SJSA1 (cell line): ENCODE measurements around the gene FAM98C. TPM values are rescaled to one million over a fixed set of nuclear protein-coding genes. Genes with fewer than 3 reads are reported as not detected.
"Not testable (repeated sequence)": the region's sequence is repeated elsewhere in the genome, so short reads cannot be mapped to it uniquely, and the experiment has no call there.

Experiments
- DNase-seq, 2 experiments: peaks; one replicate each; pipeline ENCODE4 v3.0.0-alpha.2; 2015 to 2020; ENCODE audit warnings: low spot score in 2 of 2, low read depth in 1 of 2
- H3K27ac ChIP-seq: fragments of 250-450 bp; sonication (Bioruptor Pico); 2 replicates; pipeline ENCODE4 v1.5.1; 2020; ENCODE audit warnings: mild to moderate bottlenecking, moderate library complexity
- H3K27me3 ChIP-seq: fragments of 250-450 bp; sonication (Bioruptor Pico); replicated peaks from 2 replicates; pipeline ENCODE4 v1.5.1; 2020; ENCODE audit warnings: mild to moderate bottlenecking, moderate library complexity
- H3K36me3 ChIP-seq: fragments of 250-450 bp; sonication (Bioruptor Pico); 2 replicates; pipeline ENCODE4 v1.5.1; 2020; ENCODE audit warnings: mild to moderate bottlenecking
- H3K4me1 ChIP-seq: fragments of 250-450 bp; sonication (Bioruptor Pico); replicated peaks from 2 replicates; pipeline ENCODE4 v1.6.1; 2021; ENCODE audit warnings: mild to moderate bottlenecking
- H3K4me3 ChIP-seq: fragments of 250-450 bp; sonication (Bioruptor Pico); 2 replicates; pipeline ENCODE4 v1.5.1; 2020; ENCODE audit warnings: mild to moderate bottlenecking
- H3K9me3 ChIP-seq: fragments of 250-450 bp; sonication (Bioruptor Pico); replicated peaks from 2 replicates; pipeline ENCODE4 v1.5.1; 2020; ENCODE audit warnings: mild to moderate bottlenecking
- total RNA-seq: library from RNA; depleted of rRNA; stranded (reverse); fragments of >200 nt; shearing (Covaris generic); gene quantifications from 2 replicates; pipeline ENCODE4 v1.2.3, GENCODE V29; 2014; rRNA removed

The FAM98C gene
- total RNA-seq = 22.9 and 41.5 TPM in 2 replicates

- DNase-seq = peak; percentile 96 to 97
- Histone ChIP-seq H3K27ac (peak within 1 kb of the TSS; percentile 24), H3K4me1 (0 out of 2 replicates have a peak, but pooled peaks cover 3% of the 10 kb centered on the region), H3K4me3 (peak within 1 kb of the TSS; percentile 86), H3K9me3 (no peaks in the 10 kb centered on the region), H3K27me3 (no peaks in the 10 kb centered on the region), H3K36me3 (peaks cover 6% of the 10 kb centered on the region; the same call in 1 of the 2 replicates)
Measured at GRCh38 chr19:38402967-38403674, at the start of gene FAM98C. TSS of gene FAM98C (plus strand) at chr19:38403093. CDS start at chr19:38403154, 61 bp downstream.

- Histone ChIP-seq H3K27ac (no peak overlapping the region), H3K27me3 (peaks cover 46% of the 10 kb centered on the region), H3K4me3 (no peak overlapping the region), H3K4me1 (no peaks in the 10 kb centered on the region; the same call in 1 of the 2 replicates), H3K9me3 (no peaks in the 10 kb centered on the region), H3K36me3 (no peaks in the 10 kb centered on the region)
- DNase-seq = no peak
Measured at GRCh38 chr19:38355728-38356725, 46.9 kb upstream of the FAM98C start.

GRCh38 chr19:38358071-38358470 lies 44.8 kb upstream of the FAM98C start:
- no peaks in the 10 kb centered on the region for H3K9me3 ChIP-seq
- H3K27ac ChIP-seq = no peak overlapping the region
- H3K27me3 ChIP-seq = peaks cover 55% of the 10 kb centered on the region
- peaks cover 12% of the 10 kb centered on the region for H3K4me1 ChIP-seq
- H3K4me3 ChIP-seq = no peak overlapping the region
- H3K36me3 ChIP-seq = no peaks in the 10 kb centered on the region
- DNase-seq = no peak

DNA sequence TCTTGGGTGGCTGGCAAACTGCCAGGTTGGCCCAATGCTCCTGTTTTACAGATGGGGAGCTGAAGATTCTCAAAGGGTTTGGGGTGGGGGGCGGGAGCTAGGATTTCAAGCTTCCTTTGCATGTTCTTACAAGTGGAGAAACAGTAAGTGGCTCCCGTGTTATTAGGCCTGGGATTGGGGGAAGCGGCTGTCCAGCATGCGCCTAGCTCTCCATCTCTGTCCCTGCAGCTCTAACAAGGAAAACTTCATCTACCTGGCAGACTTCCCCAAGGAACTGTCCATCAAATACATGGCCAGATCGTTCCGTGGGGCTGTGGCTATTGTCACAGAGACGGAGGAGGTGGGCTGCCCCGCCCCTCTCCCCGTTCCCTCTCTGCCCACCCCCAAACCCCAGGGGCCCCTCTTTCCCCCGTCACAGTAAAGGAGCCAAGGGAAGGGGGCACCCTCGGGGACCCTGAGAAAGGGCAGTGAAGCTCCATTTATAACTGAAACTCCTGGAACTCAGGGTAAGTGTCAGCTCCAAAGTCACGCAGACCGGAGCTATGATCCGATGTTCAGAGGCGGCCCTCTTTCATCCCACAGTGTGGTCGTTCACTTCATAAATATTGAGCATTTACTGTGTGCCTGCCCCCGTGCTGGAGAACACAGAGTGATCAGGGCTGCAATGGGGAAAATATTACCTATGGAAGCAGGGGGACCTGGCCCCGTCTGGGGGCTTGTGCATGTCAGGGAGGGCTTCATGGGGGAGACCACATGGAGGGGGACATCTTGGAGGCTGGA lies 43.5 kb upstream of the FAM98C start:
- peaks cover 56% of the 10 kb centered on the region for H3K27me3 ChIP-seq
- no peaks in the 10 kb centered on the region for H3K9me3 ChIP-seq
- H3K4me3 ChIP-seq = no peak overlapping the region
- DNase-seq = no peak
- H3K27ac ChIP-seq = no peak overlapping the region
- no peaks in the 10 kb centered on the region for H3K36me3 ChIP-seq
- peaks cover 12% of the 10 kb centered on the region for H3K4me1 ChIP-seq

DNA sequence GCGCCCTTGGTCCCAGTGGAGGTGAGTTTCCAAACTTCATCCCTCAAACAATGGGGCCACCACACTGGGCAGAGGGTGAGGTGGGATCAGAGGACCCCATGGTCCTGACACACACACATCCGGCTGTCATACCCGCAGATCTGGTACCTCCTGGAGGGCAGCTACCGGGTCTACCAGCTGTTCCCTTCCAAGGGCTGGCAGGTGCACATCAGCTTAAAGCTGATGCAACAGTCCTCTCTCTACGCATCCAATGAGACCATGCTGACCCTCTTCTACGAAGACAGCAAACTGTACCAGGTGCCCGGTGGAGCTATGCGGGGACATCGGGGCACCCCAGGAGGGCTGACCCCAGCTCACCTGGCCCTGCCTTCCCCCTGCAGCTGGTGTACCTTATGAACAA lies 42.5 kb upstream of the FAM98C start:
- H3K4me3 ChIP-seq = no peak overlapping the region
- no peaks in the 10 kb centered on the region for H3K36me3 ChIP-seq
- H3K9me3 ChIP-seq = no peaks in the 10 kb centered on the region
- no peak overlapping the region for H3K27ac ChIP-seq
- H3K27me3 ChIP-seq = peaks cover 61% of the 10 kb centered on the region
- DNase-seq = no peak
- peaks cover 12% of the 10 kb centered on the region for H3K4me1 ChIP-seq

DNA sequence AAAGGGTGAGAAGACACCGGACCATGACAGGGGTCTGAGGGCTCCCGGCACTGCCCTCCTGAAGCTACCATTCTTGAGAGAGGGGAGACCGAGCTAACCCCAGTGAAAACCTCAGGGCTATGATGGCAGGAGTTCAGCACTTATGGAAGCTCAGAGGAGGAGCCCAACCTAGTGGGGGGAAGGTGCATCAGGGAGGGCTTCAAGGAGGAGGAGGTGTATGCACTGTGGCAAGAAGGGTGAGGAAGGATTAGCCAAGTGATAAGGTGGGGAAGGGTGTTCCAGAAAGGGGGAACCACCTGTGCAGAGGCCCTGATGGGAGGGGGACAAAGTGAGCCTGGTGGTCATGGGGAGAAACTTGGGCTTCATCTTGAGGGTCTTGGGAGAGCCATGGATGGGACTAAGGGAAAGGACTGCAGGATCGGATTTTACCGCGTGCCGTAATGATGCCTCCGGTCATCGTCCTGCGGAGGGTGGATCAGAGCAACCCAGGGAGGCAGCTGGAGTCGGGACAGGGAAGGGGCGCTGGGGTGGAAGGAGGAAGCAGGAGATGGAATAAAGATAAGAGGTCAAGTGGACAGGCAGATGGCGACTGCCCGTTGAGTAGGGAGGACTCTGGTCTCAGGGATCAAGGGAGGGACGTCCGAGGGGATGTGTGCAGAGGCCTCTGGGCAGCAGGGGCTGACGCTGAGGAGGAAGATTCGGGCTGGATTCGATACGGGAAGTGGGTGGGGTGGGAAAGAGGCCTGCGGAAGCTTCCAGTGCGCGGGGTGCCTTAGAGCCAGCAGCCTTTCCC lies 41.9 kb upstream of the FAM98C start:
- DNase-seq = no peak
- H3K27ac ChIP-seq = no peak overlapping the region
- H3K27me3 ChIP-seq = peaks cover 61% of the 10 kb centered on the region
- no peaks in the 10 kb centered on the region for H3K9me3 ChIP-seq
- peak overlapping the region; percentile 30 for H3K4me3 ChIP-seq
- no peaks in the 10 kb centered on the region for H3K36me3 ChIP-seq
- peaks cover 12% of the 10 kb centered on the region for H3K4me1 ChIP-seq

GRCh38 chr19:38361633-38362075 lies 41.2 kb upstream of the FAM98C start:
- H3K27ac ChIP-seq = no peak overlapping the region
- peaks cover 57% of the 10 kb centered on the region for H3K27me3 ChIP-seq
- peaks cover 12% of the 10 kb centered on the region for H3K4me1 ChIP-seq
- H3K36me3 ChIP-seq = no peaks in the 10 kb centered on the region
- no peaks in the 10 kb centered on the region for H3K9me3 ChIP-seq
- H3K4me3 ChIP-seq = peak overlapping the region; percentile 30
- DNase-seq = peak; percentile 37 to 67

DNA sequence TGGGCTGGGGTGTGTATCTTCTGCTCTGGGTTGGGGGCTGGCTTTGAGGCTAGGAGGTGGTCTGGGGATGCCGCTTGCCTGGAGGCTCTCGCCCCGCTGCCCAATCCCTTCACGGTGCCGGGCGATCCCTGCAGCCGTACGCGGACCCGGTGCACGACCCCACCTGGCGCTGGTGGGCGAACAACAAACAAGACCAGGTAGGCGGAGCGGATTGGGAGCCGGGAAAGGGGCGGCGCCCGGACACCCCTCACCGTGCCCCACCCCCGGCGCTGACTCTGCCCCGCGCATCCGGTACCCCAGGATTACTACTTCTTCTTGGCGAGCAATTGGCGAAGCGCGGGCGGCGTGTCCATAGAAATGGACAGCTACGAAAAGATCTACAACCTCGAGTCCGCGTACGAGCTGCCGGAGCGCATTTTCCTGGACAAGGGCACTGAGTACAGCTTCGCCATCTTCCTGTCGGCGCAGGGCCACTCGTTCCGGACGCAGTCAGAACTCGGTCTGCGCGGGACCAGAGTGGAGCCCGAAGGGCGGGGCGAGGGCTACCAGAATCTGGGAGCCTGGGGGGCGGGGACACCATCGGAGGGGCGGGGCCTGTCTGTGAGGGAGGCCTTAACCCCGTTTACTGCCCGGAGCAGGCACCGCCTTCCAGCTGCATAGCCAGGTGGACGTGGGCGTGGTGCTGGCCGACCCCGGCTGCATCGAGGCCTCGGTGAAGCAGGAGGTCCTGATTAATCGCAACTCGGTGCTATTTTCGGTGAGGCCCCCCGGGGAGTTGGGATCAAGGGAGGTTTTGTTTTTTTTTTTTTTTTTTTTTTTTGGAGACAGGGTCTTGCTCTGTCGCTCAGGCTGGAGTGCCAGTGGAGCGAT lies 40.6 kb upstream of the FAM98C start:
- DNase-seq = peak; percentile 27 to 67
- Histone ChIP-seq H3K4me1 (peaks cover 12% of the 10 kb centered on the region), H3K27ac (no peak overlapping the region), H3K4me3 (peak overlapping the region; percentile 30), H3K36me3 (no peaks in the 10 kb centered on the region), H3K9me3 (no peaks in the 10 kb centered on the region), H3K27me3 (peaks cover 54% of the 10 kb centered on the region)

- H3K4me3 ChIP-seq, H3K9me3 ChIP-seq, H3K27ac ChIP-seq, H3K36me3 ChIP-seq, DNase-seq: not testable (repeated sequence)
- H3K4me1 ChIP-seq = peaks cover 12% of the 10 kb centered on the region
- H3K27me3 ChIP-seq = peaks cover 53% of the 10 kb centered on the region
Measured at GRCh38 chr19:38362946-38363688, 39.8 kb upstream of the FAM98C start.

DNA sequence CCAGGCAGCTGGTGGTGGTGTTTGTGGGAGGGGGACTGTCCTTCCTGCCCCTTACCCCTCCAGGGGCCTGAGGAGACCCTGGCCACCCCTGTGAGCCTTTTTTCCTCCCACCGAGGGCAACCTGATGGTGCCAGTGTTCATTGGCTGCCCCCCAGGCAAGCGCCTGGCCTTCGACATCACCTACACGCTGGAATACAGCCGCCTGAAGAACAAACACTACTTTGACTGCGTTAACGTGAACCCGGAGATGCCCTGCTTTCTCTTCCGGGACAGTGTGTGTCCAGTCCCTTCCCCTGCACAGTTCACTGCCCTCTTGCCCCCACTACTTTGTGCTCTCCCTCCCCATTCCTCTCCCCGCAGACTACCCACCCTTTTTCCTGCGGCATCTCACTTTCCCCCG lies 35.9 kb upstream of the FAM98C start:
- peaks cover 4% of the 10 kb centered on the region for H3K4me1 ChIP-seq
- H3K27ac ChIP-seq = no peak overlapping the region
- no peak for DNase-seq
- H3K27me3 ChIP-seq = peaks cover 21% of the 10 kb centered on the region; the same call in 1 of the 2 replicates
- H3K9me3 ChIP-seq = no peaks in the 10 kb centered on the region
- no peak overlapping the region for H3K4me3 ChIP-seq
- H3K36me3 ChIP-seq = no peaks in the 10 kb centered on the region

- Histone ChIP-seq H3K4me3 (no peak overlapping the region), H3K27ac (no peak overlapping the region), H3K36me3 (no peaks in the 10 kb centered on the region), H3K9me3 (no peaks in the 10 kb centered on the region), H3K27me3 (peaks cover 17% of the 10 kb centered on the region; the same call in 1 of the 2 replicates), H3K4me1 (no peaks in the 10 kb centered on the region)
- DNase-seq = no peak
Measured at GRCh38 chr19:38369584-38369983, 33.3 kb upstream of the FAM98C start.
